A673 (cell line): ENCODE measurements around the gene ATG7. TPM values are rescaled to one million over a fixed set of nuclear protein-coding genes. Genes with fewer than 3 reads are reported as not detected.

Source experiments
- BruUV-seq: library from RNA; stranded (reverse); fragments of 400-500 nt; replicated peaks from 2 replicates; lab custom pipeline; 2021; lab: Mats Ljungman, UMichigan
- CTCF ChIA-PET: fragments of 300-600 bp; sonication (Branson Sonifier 250); formaldehyde crosslinking; loops from one replicate; lab custom pipeline; 2022; ENCODE audit warnings: antibody characterized with exemption; lab: Charles Lee
- POLR2A ChIA-PET: fragments of 300-600 bp; sonication (Branson Sonifier 250); formaldehyde crosslinking; loops from one replicate; lab custom pipeline; 2022; ENCODE audit warnings: antibody characterized with exemption; ENCODE audit not compliant: low non-redundant PET; lab: Charles Lee
- DNase-seq: peaks from one replicate; pipeline ENCODE4 v3.0.0-alpha.2; 2015; ENCODE audit warnings: low spot score
- H3K27ac ChIP-seq: fragments of 200-600 bp; sonication (generic); 2 replicates; pipeline ENCODE4 v1.5.1; 2016; ENCODE audit warnings: mixed run types, low read depth, mild to moderate bottlenecking, mixed read lengths, antibody characterized with exemption, low read length; ENCODE audit not compliant: poor library complexity, severe bottlenecking
- H3K27me3 ChIP-seq: fragments of 200-600 bp; sonication (generic); replicated peaks from 2 replicates; pipeline ENCODE4 v1.6.1; 2017; ENCODE audit warnings: mixed run types, low read depth, mild to moderate bottlenecking, mixed read lengths, antibody characterized with exemption, low read length; ENCODE audit not compliant: insufficient read depth, poor library complexity
- H3K36me3 ChIP-seq: fragments of 200-600 bp; sonication (generic); 2 replicates; pipeline ENCODE4 v1.6.1; 2016; ENCODE audit warnings: mixed run types, mild to moderate bottlenecking, mixed read lengths, antibody characterized with exemption, low read length; ENCODE audit not compliant: insufficient read depth, poor library complexity, severe bottlenecking
- H3K4me1 ChIP-seq: fragments of 200-600 bp; sonication (generic); 2 replicates; pipeline ENCODE4 v1.6.1; 2017; ENCODE audit warnings: mixed run types, mild to moderate bottlenecking, mixed read lengths, antibody characterized with exemption, low read length; ENCODE audit not compliant: insufficient read depth, poor library complexity, severe bottlenecking
- H3K4me3 ChIP-seq: fragments of 200-600 bp; sonication (generic); 2 replicates; pipeline ENCODE4 v1.5.1; 2016; ENCODE audit warnings: low read depth, mixed run types, mild to moderate bottlenecking, mixed read lengths, low read length; ENCODE audit not compliant: poor library complexity, severe bottlenecking
- H3K9me3 ChIP-seq: fragments of 200-600 bp; sonication (generic); 2 replicates; pipeline ENCODE4 v1.6.1; 2016; ENCODE audit warnings: mixed run types, low read depth, mild to moderate bottlenecking, mixed read lengths, antibody characterized with exemption, low read length; ENCODE audit not compliant: poor library complexity, severe bottlenecking
- EZH2 ChIP-seq: fragments of 200-600 bp; sonication (generic); IDR thresholded peaks from 2 replicates; pipeline ENCODE4 v1.6.1; 2017; ENCODE audit warnings: borderline replicate concordance, low read depth, mild to moderate bottlenecking, mixed read lengths, antibody characterized with exemption, low read length; ENCODE audit not compliant: poor library complexity, severe bottlenecking
- intact Hi-C: fragments of 100-400 bp; cut with micrococcal nuclease; formaldehyde crosslinking; loops from one replicate; pipeline ENCODE4 v1.10.0; 2022; ENCODE audit not compliant: unreplicated experiment
- total RNA-seq: library from RNA; stranded (reverse); gene quantifications from 2 replicates; pipeline ENCODE4 v1.2.3, GENCODE V29; 2021
- TF ChIP-seq, protein P1 (sequence below): fragments of 300-800, 200-600 bp; sonication (generic); conservative IDR thresholded peaks from 2 replicates; pipeline ENCODE4 v1.5.1; 2017; ENCODE audit warnings: low read depth, mild to moderate bottlenecking, antibody characterized with exemption, low read length, moderate library complexity, mixed read lengths

The ATG7 gene
- total RNA-seq, 1 experiment from 2014 or later, result 30.9 TPM

DNA sequence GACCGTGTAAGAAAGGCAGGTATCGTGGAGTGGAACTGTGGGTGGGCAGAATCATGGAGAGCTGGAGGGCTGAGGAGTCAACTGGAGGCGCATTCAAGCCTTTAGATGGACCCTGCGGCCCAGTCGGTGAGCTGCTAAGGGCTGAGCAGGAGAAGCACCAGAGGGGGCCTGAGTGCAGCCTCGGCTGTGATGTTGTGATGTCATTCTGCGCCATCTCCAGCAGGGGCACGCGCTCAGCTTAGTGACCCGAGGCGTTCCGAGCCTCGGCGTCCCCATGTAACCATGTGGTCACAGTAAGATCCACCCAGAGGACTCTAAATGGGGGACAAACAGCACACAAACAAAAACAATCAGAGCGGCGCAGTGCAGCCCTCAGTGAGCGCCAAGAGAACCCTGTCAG, 294.7 kb downstream of the ATG7 start:
- intact Hi-C loops, result no loop called here
- Histone ChIP-seq H3K9me3 (no peaks in the 10 kb centered on the region), H3K4me3 (no peak overlapping the region), H3K27ac (no peak overlapping the region), H3K36me3 (peaks cover 6% of the 10 kb centered on the region), H3K27me3 (no peaks in the 10 kb centered on the region), H3K4me1 (no peaks in the 10 kb centered on the region)
- TF ChIP-seq EZH2, result no peak
- TF ChIP-seq, protein P1, sequence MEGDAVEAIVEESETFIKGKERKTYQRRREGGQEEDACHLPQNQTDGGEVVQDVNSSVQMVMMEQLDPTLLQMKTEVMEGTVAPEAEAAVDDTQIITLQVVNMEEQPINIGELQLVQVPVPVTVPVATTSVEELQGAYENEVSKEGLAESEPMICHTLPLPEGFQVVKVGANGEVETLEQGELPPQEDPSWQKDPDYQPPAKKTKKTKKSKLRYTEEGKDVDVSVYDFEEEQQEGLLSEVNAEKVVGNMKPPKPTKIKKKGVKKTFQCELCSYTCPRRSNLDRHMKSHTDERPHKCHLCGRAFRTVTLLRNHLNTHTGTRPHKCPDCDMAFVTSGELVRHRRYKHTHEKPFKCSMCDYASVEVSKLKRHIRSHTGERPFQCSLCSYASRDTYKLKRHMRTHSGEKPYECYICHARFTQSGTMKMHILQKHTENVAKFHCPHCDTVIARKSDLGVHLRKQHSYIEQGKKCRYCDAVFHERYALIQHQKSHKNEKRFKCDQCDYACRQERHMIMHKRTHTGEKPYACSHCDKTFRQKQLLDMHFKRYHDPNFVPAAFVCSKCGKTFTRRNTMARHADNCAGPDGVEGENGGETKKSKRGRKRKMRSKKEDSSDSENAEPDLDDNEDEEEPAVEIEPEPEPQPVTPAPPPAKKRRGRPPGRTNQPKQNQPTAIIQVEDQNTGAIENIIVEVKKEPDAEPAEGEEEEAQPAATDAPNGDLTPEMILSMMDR, result 0 out of 2 replicates have a peak, but pooled peaks have one; percentile 21
- BruUV-seq, result no TSS peak
- no peak for DNase-seq
- CTCF ChIA-PET, result no interaction called here
- POLR2A ChIA-PET, result no interaction called here

DNA sequence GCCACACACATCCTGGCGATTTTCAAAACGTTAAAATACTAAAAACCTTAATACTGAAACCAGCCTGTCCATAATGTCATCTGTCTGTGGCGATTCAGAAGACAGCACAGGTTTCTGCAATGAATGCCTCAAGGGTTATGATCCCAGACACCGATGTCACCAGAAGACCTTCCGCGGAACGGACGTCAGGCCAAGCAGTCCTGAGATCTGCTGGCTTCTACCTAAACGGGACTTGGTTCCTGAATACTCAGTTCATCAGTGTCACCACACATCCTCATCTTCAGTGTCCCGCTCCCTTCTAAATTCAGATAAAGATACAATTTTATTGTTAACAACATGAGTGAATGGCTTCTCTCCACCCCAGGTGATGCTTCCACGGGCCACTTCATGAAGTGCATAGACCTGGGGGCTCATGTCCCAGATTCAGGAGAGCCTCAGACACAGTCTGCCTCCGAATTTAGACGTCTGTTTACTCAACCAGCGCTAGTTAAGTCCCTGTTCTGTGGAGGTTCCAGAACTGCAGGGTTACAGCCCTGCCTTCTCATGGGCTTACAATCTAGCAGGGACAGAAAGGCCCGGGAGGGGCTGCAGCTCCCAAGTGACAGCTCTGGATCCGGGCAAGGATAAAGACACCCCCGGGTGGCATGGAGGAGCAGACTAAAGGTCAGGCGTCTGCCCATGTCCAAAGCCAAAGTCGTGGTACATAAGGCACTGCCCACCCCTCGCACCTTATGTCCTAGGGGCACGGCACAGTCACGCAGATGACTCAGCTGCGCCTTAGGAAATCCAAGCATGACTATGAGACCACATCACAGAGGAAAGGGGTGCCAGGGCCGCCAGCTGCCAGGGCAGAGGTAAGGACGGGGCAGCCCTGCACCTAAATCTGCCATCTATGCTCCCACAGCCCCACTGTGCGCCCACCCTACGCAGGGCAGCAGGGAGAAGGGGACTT, 295.6 kb downstream of the ATG7 start:
- no peaks in the 10 kb centered on the region for H3K4me1 ChIP-seq
- H3K36me3 ChIP-seq, result peaks cover 3% of the 10 kb centered on the region
- no peak for TF ChIP-seq EZH2
- no peak overlapping the region for H3K4me3 ChIP-seq
- ChIA-PET CTCF (no interaction called here), POLR2A (no interaction called here)
- no peaks in the 10 kb centered on the region for H3K9me3 ChIP-seq
- peak overlapping the region; percentile 59 for H3K27ac ChIP-seq
- no peaks in the 10 kb centered on the region for H3K27me3 ChIP-seq
- BruUV-seq, result no TSS peak
- intact Hi-C loops, result no loop called here
- DNase-seq, result no peak

DNA sequence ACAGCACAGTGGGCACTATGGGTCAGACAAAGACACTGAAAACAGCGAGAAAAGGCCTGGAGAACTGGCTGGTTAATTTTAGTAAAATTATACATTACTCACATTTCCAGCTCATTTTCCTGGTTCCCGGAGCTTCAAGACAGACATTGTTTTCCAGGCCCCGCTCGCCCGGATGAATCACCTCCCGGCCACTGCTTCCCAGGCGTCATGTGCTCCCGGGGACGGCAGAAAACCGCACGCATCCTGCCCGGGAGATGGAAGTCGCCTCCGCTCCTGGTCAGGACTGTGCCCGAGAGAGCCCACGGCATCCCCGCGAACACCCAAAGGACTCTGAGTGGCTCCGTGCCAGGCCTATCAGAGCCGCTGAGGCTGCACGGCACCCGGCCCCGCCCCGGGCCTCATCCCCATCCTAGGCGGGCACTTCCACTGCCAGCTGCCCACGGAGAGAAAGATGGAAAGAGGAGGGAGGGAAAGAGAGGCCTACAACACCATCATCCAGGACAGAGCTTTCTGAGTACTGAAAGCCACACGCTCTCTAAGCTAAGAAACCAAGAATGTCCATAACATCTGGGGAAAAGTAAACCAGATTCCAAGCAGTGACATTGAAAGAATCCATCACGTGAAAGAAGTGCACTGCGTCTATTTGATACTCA, 296.4 kb downstream of the ATG7 start:
- peak overlapping the region; percentile 59 for H3K27ac ChIP-seq
- intact Hi-C loops, result no loop called here
- no peak overlapping the region for H3K4me3 ChIP-seq
- no peak for DNase-seq
- BruUV-seq, result no TSS peak
- no peaks in the 10 kb centered on the region for H3K4me1 ChIP-seq
- H3K27me3 ChIP-seq, result no peaks in the 10 kb centered on the region
- ChIA-PET POLR2A (no interaction called here), CTCF (no interaction called here)
- H3K36me3 ChIP-seq, result peaks cover 3% of the 10 kb centered on the region
- H3K9me3 ChIP-seq, result no peaks in the 10 kb centered on the region
- TF ChIP-seq, protein P1, result no peak
- no peak for TF ChIP-seq EZH2
